SHP77 treated with DMSO at 0.1 percent for 48 hours (cell line): ENCODE results near the gene MCOLN3.
"Not testable (repeated sequence)": the region's sequence is repeated elsewhere in the genome, so short reads cannot be mapped to it uniquely, and the experiment has no call there.

ENCODE experiments used
- DNase-seq: peaks from one replicate; lab custom pipeline; 2025; lab: John Stamatoyannopoulos, UW

MCOLN3 gene

GRCh38 chr1:84991097-84991920 is 57.0 kb downstream of the MCOLN3 start:
- no peak for DNase-seq

DNA sequence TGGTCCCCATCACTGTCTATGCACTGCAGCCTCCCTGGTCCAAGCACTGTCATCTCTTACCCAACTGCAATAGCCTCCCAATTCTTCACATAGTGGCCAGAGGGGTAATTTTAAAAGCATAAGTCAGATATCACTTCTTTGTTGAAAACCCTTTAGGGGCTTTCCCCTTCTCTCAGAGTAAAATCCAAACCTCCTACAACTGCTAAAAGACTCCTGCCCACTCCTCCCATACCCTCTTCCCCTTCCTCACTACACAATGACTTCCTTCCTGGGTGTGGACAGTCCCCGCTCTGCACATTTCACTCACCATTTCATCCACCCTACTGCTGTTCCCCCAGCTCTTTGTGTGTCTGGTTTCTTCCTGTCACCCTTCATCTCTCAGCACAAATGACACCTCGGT is 59.7 kb downstream of the MCOLN3 start:
- DNase-seq, result no peak

- DNase-seq, result not testable (repeated sequence)
Observed at GRCh38 chr1:84986561-84986960, 61.7 kb downstream of the MCOLN3 start.

GRCh38 chr1:84985365-84985764 is 62.9 kb downstream of the MCOLN3 start:
- DNase-seq, result no peak

DNA sequence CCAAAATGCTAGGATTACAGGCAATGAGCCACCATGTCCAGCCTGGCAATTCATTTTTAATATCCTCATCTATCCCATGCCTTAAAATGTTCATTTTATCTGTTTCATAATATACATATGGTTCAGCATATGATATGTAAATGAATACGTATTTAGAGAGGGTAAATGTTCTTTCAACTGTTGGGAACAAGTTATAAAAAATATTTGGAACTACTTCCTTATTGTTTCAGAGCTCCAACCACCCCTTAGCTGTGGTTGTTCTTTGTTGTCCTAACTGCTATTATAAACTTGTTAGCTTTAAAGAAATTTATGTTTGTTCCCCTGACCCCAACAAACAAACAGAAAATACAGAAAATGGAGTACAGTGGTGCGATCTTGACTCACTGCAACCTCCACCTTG is 65.9 kb downstream of the MCOLN3 start:
- DNase-seq, result no peak

GRCh38 chr1:84975035-84975434 is 73.3 kb downstream of the MCOLN3 start:
- DNase-seq, result no peak

DNA sequence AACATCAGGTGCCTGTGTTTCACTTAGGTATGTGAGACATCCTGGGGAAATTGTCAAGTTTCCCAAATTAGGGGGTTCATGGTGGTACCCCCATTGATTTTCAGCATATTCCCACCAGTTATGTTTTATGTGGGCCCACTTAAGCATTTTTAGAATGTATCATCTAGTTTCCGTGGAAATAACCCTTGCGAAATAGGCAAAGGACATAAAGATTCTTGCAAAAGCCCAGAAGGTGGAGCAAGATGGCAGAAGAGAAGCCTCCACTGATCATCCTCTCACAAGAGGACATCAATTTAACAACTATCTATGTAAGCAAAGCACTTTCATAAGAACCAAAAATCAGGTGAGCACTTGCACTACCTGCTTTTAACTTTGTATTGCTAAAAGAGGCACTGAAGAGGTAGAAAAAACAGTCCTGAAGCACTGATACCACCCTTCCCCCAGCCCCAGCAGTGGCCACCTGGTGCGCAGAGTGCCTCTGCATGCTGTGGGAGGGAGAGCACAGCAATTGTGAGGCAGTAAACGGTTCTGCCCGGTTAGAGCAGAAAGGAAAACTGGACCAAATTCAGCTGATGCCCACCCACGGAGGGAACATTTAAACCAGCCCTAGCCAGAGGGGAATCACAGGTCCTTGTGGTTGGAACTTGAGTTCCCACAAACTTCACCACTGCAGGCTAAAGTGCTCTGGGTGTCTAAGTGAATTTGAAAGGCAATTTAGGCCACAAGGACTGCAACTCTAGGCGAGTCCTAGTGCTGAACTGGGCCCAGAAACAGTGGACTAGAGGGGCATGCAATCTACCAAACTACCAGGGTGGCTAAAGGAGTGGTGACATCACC is 74.6 kb downstream of the MCOLN3 start:
- no peak for DNase-seq

- DNase-seq, result no peak
Observed at GRCh38 chr1:84972377-84972987, 75.8 kb downstream of the MCOLN3 start.

DNA sequence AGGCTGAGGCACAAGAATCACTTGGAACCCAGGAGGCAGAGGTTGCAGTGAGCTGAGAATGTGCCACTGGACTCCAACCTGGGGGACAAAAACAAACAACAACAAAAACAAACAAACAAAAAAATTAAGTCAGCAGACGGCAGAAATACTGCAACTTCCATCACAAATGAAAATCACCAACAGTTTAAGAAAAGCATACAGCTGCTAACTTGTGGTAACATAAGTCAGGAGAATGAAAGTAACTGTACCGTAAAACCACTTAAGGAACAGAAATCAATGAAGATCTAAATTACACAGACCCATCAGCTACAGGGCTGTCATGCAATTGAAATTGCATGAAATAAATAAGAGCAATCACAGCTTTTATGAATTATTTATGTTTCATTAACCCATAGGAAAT is 76.3 kb downstream of the MCOLN3 start:
- no peak for DNase-seq

GRCh38 chr1:84969489-84970250 is 78.6 kb downstream of the MCOLN3 start:
- DNase-seq, result no peak

DNA sequence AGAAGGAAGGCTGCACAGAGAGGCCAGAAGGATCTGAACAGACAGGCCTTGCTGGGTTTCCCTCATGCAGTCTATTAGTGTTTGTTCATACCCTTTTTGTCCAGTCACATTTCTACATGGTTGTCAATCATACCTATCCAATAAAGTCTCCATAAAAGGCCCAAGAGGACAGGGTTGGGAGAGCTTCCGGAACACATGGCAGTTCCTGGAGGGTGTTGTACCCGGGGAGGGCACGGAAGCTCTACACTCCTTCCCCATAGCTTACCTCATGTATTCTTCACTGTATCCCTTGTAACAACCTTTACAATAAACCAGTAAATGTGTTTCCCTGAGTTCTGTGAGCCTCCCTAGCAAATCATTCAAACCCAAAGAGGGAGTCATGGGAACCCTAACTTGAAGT is 79.4 kb downstream of the MCOLN3 start:
- no peak for DNase-seq

DNA sequence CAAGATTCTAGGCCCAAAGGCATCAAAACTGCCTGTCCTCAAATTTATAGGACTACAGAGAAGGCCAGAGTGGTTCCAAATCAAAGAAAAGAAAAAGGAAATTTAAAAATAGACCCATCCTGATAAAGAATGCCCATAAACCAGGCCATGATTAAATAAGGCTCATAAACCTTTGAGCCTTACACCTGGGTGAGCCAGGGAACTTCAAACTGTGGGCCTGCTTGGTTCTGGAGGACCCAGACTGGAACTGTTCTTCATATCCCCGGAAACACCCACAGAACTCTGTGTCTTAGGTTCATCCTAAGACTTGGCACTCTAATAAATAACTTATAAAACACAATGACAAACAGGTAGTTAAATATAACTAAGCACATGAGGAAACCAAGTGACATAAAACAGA is 80.2 kb downstream of the MCOLN3 start:
- no peak for DNase-seq
